PC-3 (cell line): ENCODE measurements around the gene MTHFR. TPM values are rescaled to one million over a fixed set of nuclear protein-coding genes. Genes with fewer than 3 reads are reported as not detected.

Experiments
- ATAC-seq: fragments of 200-7000 bp; cut with Tn5 transposase; 2 replicates; pipeline ENCODE4 v1.9.1; 2020; ENCODE audit warnings: mild to moderate bottlenecking, moderate library complexity
- BruUV-seq: library from RNA; stranded (reverse); fragments of 400-500 nt; replicated peaks from 2 replicates; lab custom pipeline; 2021; lab: Mats Ljungman, UMichigan
- CTCF ChIA-PET: fragments of 300-600 bp; sonication (Branson Sonifier 250); formaldehyde crosslinking; loops from one replicate; lab custom pipeline; 2022; ENCODE audit warnings: antibody characterized with exemption; lab: Charles Lee
- POLR2A ChIA-PET: fragments of 300-600 bp; sonication (Branson Sonifier 250); formaldehyde crosslinking; loops from one replicate; lab custom pipeline; 2022; ENCODE audit warnings: antibody characterized with exemption; ENCODE audit not compliant: unreplicated experiment; lab: Charles Lee
- DNase-seq: peaks from one replicate; pipeline ENCODE4 v3.0.0-alpha.2; 2015
- H2AFZ ChIP-seq: fragments of 300-600 bp; sonication (generic); 2 replicates; pipeline ENCODE4 v1.6.0; 2016; ENCODE audit warnings: antibody characterized with exemption, low read length
- H3F3A ChIP-seq: fragments of 300-600 bp; sonication (generic); one replicate; pipeline ENCODE4 v1.6.0; 2017; ENCODE audit warnings: antibody characterized with exemption, low read length, control low read depth, mild to moderate bottlenecking; ENCODE audit not compliant: unreplicated experiment
- H3K27ac ChIP-seq: fragments of 300-600 bp; sonication (generic); 2 replicates; pipeline ENCODE4 v1.5.1; 2016; ENCODE audit warnings: mild to moderate bottlenecking, low read length
- H3K27me3 ChIP-seq: fragments of 300-600 bp; sonication (generic); 2 replicates; pipeline ENCODE4 v1.6.1; 2016; ENCODE audit warnings: low read length, mixed read lengths
- H3K36me3 ChIP-seq: fragments of 300-600 bp; sonication (generic); 2 replicates; pipeline ENCODE4 v1.6.1; 2016; ENCODE audit warnings: low read depth, mixed run types, low read length, mixed read lengths
- H3K4me1 ChIP-seq: fragments of 300-600 bp; sonication (generic); 2 replicates; pipeline ENCODE4 v1.5.1; 2016; ENCODE audit warnings: low read length; ENCODE audit not compliant: insufficient read depth
- H3K4me2 ChIP-seq: fragments of 300-600 bp; sonication (generic); 2 replicates; pipeline ENCODE4 v1.6.0; 2016; ENCODE audit warnings: low read length
- H3K4me3 ChIP-seq: fragments of 300-600 bp; sonication (generic); 2 replicates; pipeline ENCODE4 v1.5.1; 2016; ENCODE audit warnings: mild to moderate bottlenecking, low read length, mixed read lengths
- H3K79me2 ChIP-seq: fragments of 300-600 bp; sonication (generic); 2 replicates; pipeline ENCODE4 v1.6.1; 2017; ENCODE audit warnings: low read length, mixed read lengths
- H3K9ac ChIP-seq: fragments of 300-600 bp; sonication (generic); 2 replicates; pipeline ENCODE4 v1.6.0; 2016; ENCODE audit warnings: mild to moderate bottlenecking, low read length
- H3K9me2 ChIP-seq: fragments of 300-600 bp; sonication (generic); replicated peaks from 2 replicates; pipeline ENCODE4 v1.6.1; 2016; ENCODE audit warnings: mixed run types, low read length, mixed read lengths
- H3K9me3 ChIP-seq: fragments of 300-600 bp; sonication (generic); 2 replicates; pipeline ENCODE4 v1.6.1; 2016; ENCODE audit warnings: low read length, mixed read lengths
- H4K20me1 ChIP-seq: fragments of 300-600 bp; sonication (generic); 2 replicates; pipeline ENCODE4 v1.6.1; 2016; ENCODE audit warnings: low read length, mixed read lengths
- CTCF ChIP-seq: fragments of 300-600 bp; sonication (generic); conservative IDR thresholded peaks from 2 replicates; pipeline ENCODE4 v1.5.1; 2017; ENCODE audit warnings: antibody characterized with exemption, low read depth, mild to moderate bottlenecking, low read length
- EZH2 ChIP-seq: fragments of 300-600 bp; sonication (generic); IDR thresholded peaks from one replicate; pipeline ENCODE4 v1.6.1; 2017; ENCODE audit warnings: antibody characterized with exemption, mild to moderate bottlenecking, low read length; ENCODE audit not compliant: unreplicated experiment
- EZH2phosphoT487 ChIP-seq: fragments of 300-600 bp; sonication (generic); IDR thresholded peaks from 2 replicates; pipeline ENCODE4 v1.6.1; 2018; ENCODE audit warnings: mild to moderate bottlenecking, antibody characterized with exemption, low read length, borderline replicate concordance
- intact Hi-C: fragments of 100-400 bp; cut with micrococcal nuclease; formaldehyde crosslinking; loops from 2 replicates; pipeline ENCODE4 v1.9.0; 2023
- total RNA-seq: library from RNA; depleted of rRNA; stranded (reverse); fragments of >200 nt; gene quantifications from 2 replicates; pipeline ENCODE4 v1.2.3, GENCODE V29; 2014

The MTHFR gene
- total RNA-seq, 1 experiment from 2014 or later = 13.2 TPM

DNA sequence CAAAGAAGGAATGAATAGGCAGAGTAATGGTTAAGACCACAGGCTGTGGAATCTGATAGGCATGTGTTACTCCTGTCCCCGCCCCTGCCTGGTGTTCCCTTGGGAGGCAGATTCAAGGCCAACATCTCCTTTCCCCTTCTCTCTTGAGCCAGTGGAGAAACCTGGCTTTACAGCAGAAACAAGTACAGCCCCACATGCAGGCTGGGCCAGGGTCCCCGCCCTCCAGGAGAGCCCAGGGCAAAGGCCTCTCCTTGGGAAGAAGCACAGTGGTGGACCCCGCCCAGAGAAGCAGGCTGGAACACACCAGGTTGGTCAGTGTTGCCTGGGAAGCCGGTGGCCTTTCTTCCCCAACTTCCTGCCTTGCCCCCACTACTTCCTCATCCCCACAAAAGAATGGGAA is 36.9 kb downstream of the MTHFR start:
- CTCF ChIA-PET = no interaction called here
- no peak for ATAC-seq
- intact Hi-C loops = no loop called here

DNA sequence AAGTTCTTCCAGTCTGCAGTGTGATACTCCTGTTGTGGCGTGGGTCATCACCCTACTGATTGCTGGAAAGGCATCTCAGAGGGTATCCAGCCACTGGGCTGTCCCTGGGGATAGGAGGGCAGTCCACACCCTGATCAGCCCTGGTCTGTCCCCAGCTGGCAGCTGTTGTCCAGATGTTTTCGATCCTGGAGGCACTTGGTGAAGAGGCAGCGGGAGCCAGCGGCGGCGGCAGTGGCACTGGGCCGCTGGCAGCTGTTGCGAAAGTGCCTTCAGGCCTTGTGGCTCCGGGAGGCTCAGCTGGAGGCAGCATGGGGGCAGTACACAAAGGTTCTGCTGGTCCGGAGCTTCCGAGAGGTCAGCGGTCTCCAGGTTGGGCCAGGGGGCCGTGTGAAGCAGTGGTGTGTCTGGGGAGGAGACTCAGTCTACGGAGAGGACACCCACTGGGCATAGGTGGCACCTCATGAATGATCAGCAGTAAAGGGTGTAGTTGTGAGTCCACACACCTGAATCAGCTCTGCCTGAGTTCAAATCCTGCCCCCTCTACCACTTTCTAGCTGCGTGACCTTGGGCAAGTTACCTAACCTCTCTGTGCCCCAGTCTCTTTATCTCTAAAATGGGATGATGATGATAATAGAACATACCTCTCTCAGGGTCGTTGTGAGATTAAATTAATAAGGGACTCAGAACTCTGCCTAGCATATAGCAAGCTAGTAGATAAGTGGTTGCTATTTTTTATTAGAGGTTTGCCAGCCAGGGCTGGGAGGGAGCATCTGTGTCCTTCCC is 37.7 kb downstream of the MTHFR start:
- ChIA-PET CTCF (no interaction called here), POLR2A (no interaction called here)
- Histone ChIP-seq H2AFZ (no peak overlapping the region), H3K9ac (no peak overlapping the region), H3K79me2 (no peaks in the 10 kb centered on the region), H3F3A (no peaks in the 10 kb centered on the region), H3K9me2 (no peaks in the 10 kb centered on the region), H3K27me3 (no peaks in the 10 kb centered on the region), H3K4me1 (no peaks in the 10 kb centered on the region), H3K4me2 (no peak overlapping the region), H3K27ac (no peak overlapping the region), H3K4me3 (no peak overlapping the region), H4K20me1 (no peaks in the 10 kb centered on the region), H3K9me3 (no peaks in the 10 kb centered on the region), H3K36me3 (no peaks in the 10 kb centered on the region)
- ATAC-seq = no peak
- BruUV-seq = no TSS peak
- no peak for DNase-seq
- intact Hi-C loops = no loop called here
- TF ChIP-seq EZH2phosphoT487 (no peak), EZH2 (no peak), CTCF (no peak)

More for the DNA sequence above, 36.9 kb downstream of the MTHFR start:
- TF ChIP-seq CTCF (no peak), EZH2phosphoT487 (no peak), EZH2 (no peak)
- Histone ChIP-seq H3K27ac (no peak overlapping the region), H3K4me1 (no peaks in the 10 kb centered on the region), H3K9me2 (no peaks in the 10 kb centered on the region), H3K4me2 (no peak overlapping the region), H3K36me3 (no peaks in the 10 kb centered on the region), H3F3A (no peaks in the 10 kb centered on the region), H3K9ac (no peak overlapping the region), H4K20me1 (no peaks in the 10 kb centered on the region), H3K79me2 (no peaks in the 10 kb centered on the region), H3K27me3 (no peaks in the 10 kb centered on the region), H3K4me3 (no peak overlapping the region), H2AFZ (no peak overlapping the region), H3K9me3 (no peaks in the 10 kb centered on the region)
- POLR2A ChIA-PET = no interaction called here
- no peak for DNase-seq
- BruUV-seq = no TSS peak

- no peaks in the 10 kb centered on the region for H3K9me3 ChIP-seq
- no peak for TF ChIP-seq EZH2phosphoT487
- no peak for TF ChIP-seq CTCF
- TF ChIP-seq EZH2 = no peak
- CTCF ChIA-PET = no interaction called here
- H3K4me1 ChIP-seq = no peaks in the 10 kb centered on the region
- H3K79me2 ChIP-seq = no peaks in the 10 kb centered on the region
- no peak for DNase-seq
- POLR2A ChIA-PET = no interaction called here
- no peak overlapping the region for H3K27ac ChIP-seq
- H4K20me1 ChIP-seq = no peaks in the 10 kb centered on the region
- no peak overlapping the region for H3K4me3 ChIP-seq
- intact Hi-C loops = no loop called here
- H3K36me3 ChIP-seq = no peaks in the 10 kb centered on the region
- H3K27me3 ChIP-seq = no peaks in the 10 kb centered on the region
- no peaks in the 10 kb centered on the region for H3F3A ChIP-seq
- BruUV-seq = no TSS peak
- no peak overlapping the region for H3K9ac ChIP-seq
- H2AFZ ChIP-seq = no peak overlapping the region
- no peak for ATAC-seq
- no peaks in the 10 kb centered on the region for H3K9me2 ChIP-seq
- H3K4me2 ChIP-seq = no peak overlapping the region
These were observed 39.4 kb downstream of the MTHFR start for GRCh38 chr1:11766429-11766776.
